ENCODE data around the gene LCMT1. TPM values are rescaled to one million over a fixed set of nuclear protein-coding genes. Genes with fewer than 3 reads are reported as not detected.

The LCMT1 gene
- total and polyA plus RNA-seq, 2 donors (not counting 1 experiment from before 2014, with no cell fraction given) = 40.8 to 45.8 TPM

GRCh38 chr16:25066747-25067631 lies 44.6 kb upstream of the LCMT1 start:
- peak overlapping the region; percentile 96 for H2AFZ ChIP-seq (ENCODE audit: low read length)
- TF ChIP-seq CTCF (conservative IDR thresholded peaks at IDR 0.05 in 1 of 2, IDR thresholded peaks at IDR 0.05 in 1 of 2; ENCODE audit: low read depth in 1 of 2, low read length in 2 of 2) (no peak), EZH2 (IDR thresholded peaks at IDR 0.05; ENCODE audit: low read length, missing control alignments) (no peak)
- H3K4me3 ChIP-seq (replicated peaks in 1 of 4; ENCODE audit: control extremely low read depth in 1 of 4, insufficient read depth in 1 of 4, low read depth in 3 of 4, low read length in 4 of 4) = peak overlapping the region; percentile 70 to 86 (median 80)
- no peaks in the 10 kb centered on the region for H3K4me1 ChIP-seq (ENCODE audit: control insufficient read depth, extremely low read depth, insufficient read depth, low read length)
- H4K20me1 ChIP-seq (ENCODE audit: control insufficient read depth, extremely low read depth, insufficient read depth, low read length) = no peaks in the 10 kb centered on the region
- peak overlapping the region; percentile 71 for H3K9ac ChIP-seq (ENCODE audit: insufficient read depth, low read length)
- H3K4me2 ChIP-seq (ENCODE audit: extremely low read depth, insufficient read depth, low read length) = peak overlapping the region; percentile 98
- no peaks in the 10 kb centered on the region for H3K79me2 ChIP-seq (ENCODE audit: control insufficient read depth, insufficient read depth, low read length)
- H3K36me3 ChIP-seq (ENCODE audit: control insufficient read depth, insufficient read depth, low read length) = no peaks in the 10 kb centered on the region
- H3K27ac ChIP-seq (ENCODE audit: insufficient read depth, low read length) = peak overlapping the region; percentile 83
- H3K27me3 ChIP-seq (ENCODE audit: control insufficient read depth, insufficient read depth, low read length) = no peaks in the 10 kb centered on the region
- peak; percentile 65 to 76 for DNase-seq (ENCODE audit: low read depth in 2 of 2)
- H3K9me3 ChIP-seq (ENCODE audit: control insufficient read depth, insufficient read depth, low read depth, low read length) = no peaks in the 10 kb centered on the region

GRCh38 chr16:25073854-25074253 lies 37.7 kb upstream of the LCMT1 start:
- H3K79me2 ChIP-seq (ENCODE audit: control insufficient read depth, insufficient read depth, low read length) = no peaks in the 10 kb centered on the region
- no peak for TF ChIP-seq EZH2 (IDR thresholded peaks at IDR 0.05; ENCODE audit: low read length, missing control alignments)
- TF ChIP-seq CTCF (conservative IDR thresholded peaks at IDR 0.05 in 1 of 2, IDR thresholded peaks at IDR 0.05 in 1 of 2; ENCODE audit: low read depth in 1 of 2, low read length in 2 of 2) = no peak
- H2AFZ ChIP-seq (ENCODE audit: low read length) = no peak overlapping the region
- no peak overlapping the region for H3K4me3 ChIP-seq (replicated peaks in 1 of 4; ENCODE audit: control extremely low read depth in 1 of 4, insufficient read depth in 1 of 4, low read depth in 3 of 4, low read length in 4 of 4)
- no peak overlapping the region for H3K27ac ChIP-seq (ENCODE audit: insufficient read depth, low read length)
- H3K27me3 ChIP-seq (ENCODE audit: control insufficient read depth, insufficient read depth, low read length) = no peaks in the 10 kb centered on the region
- no peak overlapping the region for H3K4me2 ChIP-seq (ENCODE audit: extremely low read depth, insufficient read depth, low read length)
- H4K20me1 ChIP-seq (ENCODE audit: control insufficient read depth, extremely low read depth, insufficient read depth, low read length) = no peaks in the 10 kb centered on the region
- no peaks in the 10 kb centered on the region for H3K4me1 ChIP-seq (ENCODE audit: control insufficient read depth, extremely low read depth, insufficient read depth, low read length)
- no peak for DNase-seq (ENCODE audit: low read depth in 2 of 2)
- H3K36me3 ChIP-seq (ENCODE audit: control insufficient read depth, insufficient read depth, low read length) = no peaks in the 10 kb centered on the region
- H3K9ac ChIP-seq (ENCODE audit: insufficient read depth, low read length) = no peak overlapping the region
- no peaks in the 10 kb centered on the region for H3K9me3 ChIP-seq (ENCODE audit: control insufficient read depth, insufficient read depth, low read depth, low read length)

- Histone ChIP-seq H4K20me1 (ENCODE audit: control insufficient read depth, extremely low read depth, insufficient read depth, low read length) (no peaks in the 10 kb centered on the region), H2AFZ (ENCODE audit: low read length) (no peak overlapping the region), H3K4me3 (replicated peaks in 1 of 4; ENCODE audit: control extremely low read depth in 1 of 4, insufficient read depth in 1 of 4, low read depth in 3 of 4, low read length in 4 of 4) (no peak overlapping the region), H3K4me1 (ENCODE audit: control insufficient read depth, extremely low read depth, insufficient read depth, low read length) (no peaks in the 10 kb centered on the region), H3K9me3 (ENCODE audit: control insufficient read depth, insufficient read depth, low read depth, low read length) (no peaks in the 10 kb centered on the region), H3K4me2 (ENCODE audit: extremely low read depth, insufficient read depth, low read length) (no peak overlapping the region), H3K27ac (ENCODE audit: insufficient read depth, low read length) (no peak overlapping the region), H3K9ac (ENCODE audit: insufficient read depth, low read length) (no peak overlapping the region), H3K36me3 (ENCODE audit: control insufficient read depth, insufficient read depth, low read length) (no peaks in the 10 kb centered on the region), H3K27me3 (ENCODE audit: control insufficient read depth, insufficient read depth, low read length) (no peaks in the 10 kb centered on the region), H3K79me2 (ENCODE audit: control insufficient read depth, insufficient read depth, low read length) (no peaks in the 10 kb centered on the region)
- TF ChIP-seq CTCF (conservative IDR thresholded peaks at IDR 0.05 in 1 of 2, IDR thresholded peaks at IDR 0.05 in 1 of 2; ENCODE audit: low read depth in 1 of 2, low read length in 2 of 2) (no peak), EZH2 (IDR thresholded peaks at IDR 0.05; ENCODE audit: low read length, missing control alignments) (no peak)
- DNase-seq (ENCODE audit: low read depth in 2 of 2) = no peak
These were observed 33.1 kb upstream of the LCMT1 start for GRCh38 chr16:25078386-25078978.
